GM04504 (cell line): ENCODE results near the gene KCNIP4.

Experiments used
- DNase-seq: peaks from one replicate; pipeline ENCODE4 v3.0.0-alpha.2; 2012; ENCODE audit warnings: low read depth

KCNIP4 gene

GRCh38 chr4:21571100-21571499, 377.5 kb downstream of the KCNIP4 start:
- DNase-seq: no peak

GRCh38 chr4:21569638-21570037, 378.9 kb downstream of the KCNIP4 start:
- no peak for DNase-seq

- no peak for DNase-seq
These were observed 393.5 kb downstream of the KCNIP4 start for GRCh38 chr4:21555083-21555482.

- no peak for DNase-seq
These were observed 394.1 kb downstream of the KCNIP4 start for GRCh38 chr4:21554500-21554899.

GRCh38 chr4:21554066-21554465, 394.5 kb downstream of the KCNIP4 start:
- DNase-seq: no peak

- no peak for DNase-seq
These were observed 396.1 kb downstream of the KCNIP4 start for GRCh38 chr4:21552455-21552854.

GRCh38 chr4:21544955-21545354, 403.6 kb downstream of the KCNIP4 start:
- DNase-seq: no peak

GRCh38 chr4:21544415-21544814, 404.2 kb downstream of the KCNIP4 start:
- no peak for DNase-seq

- no peak for DNase-seq
These were observed 405.1 kb downstream of the KCNIP4 start for GRCh38 chr4:21543514-21543913.

- no peak for DNase-seq
These were observed 412.7 kb downstream of the KCNIP4 start for GRCh38 chr4:21535898-21536297.

GRCh38 chr4:21531048-21531447, 417.5 kb downstream of the KCNIP4 start:
- DNase-seq: no peak

- DNase-seq: no peak
These were observed 419.4 kb downstream of the KCNIP4 start for GRCh38 chr4:21529214-21529613.

- DNase-seq: no peak
These were observed 426.3 kb downstream of the KCNIP4 start for GRCh38 chr4:21522296-21522695.

GRCh38 chr4:21517126-21517859, 431.3 kb downstream of the KCNIP4 start:
- no peak for DNase-seq

GRCh38 chr4:21514022-21514694, 434.4 kb downstream of the KCNIP4 start:
- no peak for DNase-seq

GRCh38 chr4:21512353-21512752, 436.2 kb downstream of the KCNIP4 start:
- DNase-seq: peak; percentile 1

GRCh38 chr4:21507439-21507838, 441.1 kb downstream of the KCNIP4 start:
- DNase-seq: no peak

GRCh38 chr4:21490682-21491081, 457.9 kb downstream of the KCNIP4 start:
- no peak for DNase-seq

- DNase-seq: no peak
These were observed 471.8 kb downstream of the KCNIP4 start for GRCh38 chr4:21476757-21477156.

- DNase-seq: no peak
These were observed 474.4 kb downstream of the KCNIP4 start for GRCh38 chr4:21474195-21474594.

- peak; percentile 16 for DNase-seq
These were observed 478.0 kb downstream of the KCNIP4 start for GRCh38 chr4:21470535-21470934.

GRCh38 chr4:21469438-21470300, 478.9 kb downstream of the KCNIP4 start:
- DNase-seq: no peak

GRCh38 chr4:21467551-21467950, 481.0 kb downstream of the KCNIP4 start:
- no peak for DNase-seq
